SU-DHL-6 (cell line): ENCODE measurements around the gene RARRES1.

Experiments used
- CTCF ChIP-seq: fragments of 200-600 bp; sonication (generic); IDR thresholded peaks from one replicate; pipeline ENCODE4 v1.5.1; 2017; ENCODE audit warnings: antibody characterized with exemption, mild to moderate bottlenecking, low read length, moderate library complexity; ENCODE audit not compliant: insufficient read depth, poor library complexity, severe bottlenecking
- EZH2phosphoT487 ChIP-seq: fragments of 200-600 bp; sonication (generic), shearing (Covaris generic); conservative IDR thresholded peaks from 2 replicates; pipeline ENCODE4 v1.6.1; 2018; ENCODE audit warnings: mild to moderate bottlenecking, antibody characterized with exemption, low read length, moderate library complexity, mixed read lengths

GRCh38 chr3:158732856-158733200, 571 bp upstream of the RARRES1 start:
- TF ChIP-seq CTCF (no peak), EZH2phosphoT487 (no peak)
